CD4-positive, alpha-beta T cell (primary cell): ENCODE results near the gene IL2RG. TPM values are rescaled to one million over a fixed set of nuclear protein-coding genes. Genes with fewer than 3 reads are reported as not detected.

Experiments used
- ATAC-seq: fragments of 200-7000 bp; cut with Tn5 transposase; one replicate; pipeline ENCODE4 v1.10.0; 2022; ENCODE audit warnings: mild to moderate bottlenecking; ENCODE audit not compliant: poor library complexity
- CTCF ChIA-PET: fragments of 350-600 bp; sonication (Branson Sonifier 250); formaldehyde crosslinking; loops from one replicate; lab custom pipeline; 2021; ENCODE audit warnings: antibody characterized with exemption, inconsistent platforms; lab: Charles Lee
- POLR2A ChIA-PET: fragments of 350-600 bp; sonication (Branson Sonifier 250); formaldehyde crosslinking; loops from one replicate; lab custom pipeline; 2021; ENCODE audit warnings: antibody characterized with exemption, inconsistent platforms; lab: Charles Lee
- DNase-seq, 14 experiments: peaks; one replicate each; pipeline ENCODE4 v3.0.0-alpha.2; 2013 to 2020; ENCODE audit warnings: mixed read lengths in 2 of 14
- H3K27ac ChIP-seq, 2 donors: one replicate each; pipeline versions ENCODE4 v1.5.1 to v1.7.0; 2013; ENCODE audit warnings: low read length in 2 of 2, low read depth in 1 of 2, mild to moderate bottlenecking in 1 of 2
- H3K27me3 ChIP-seq, 2 experiments: 1 replicate in 1 of 2; 2 replicates in 1 of 2; pipeline versions ENCODE4 v1.6.1 to v1.7.0; 2013; ENCODE audit warnings: low read length in 2 of 2, control low read depth in 1 of 2, mild to moderate bottlenecking in 1 of 2, moderate library complexity in 1 of 2; ENCODE audit not compliant: insufficient read depth in 2 of 2, control insufficient read depth in 1 of 2
- H3K36me3 ChIP-seq: one replicate; pipeline ENCODE4 v1.6.1; 2013; ENCODE audit warnings: low read length, control low read depth; ENCODE audit not compliant: insufficient read depth
- H3K4me1 ChIP-seq: one replicate; pipeline ENCODE4 v1.6.1; 2013; ENCODE audit warnings: low read length, control low read depth; ENCODE audit not compliant: insufficient read depth
- H3K4me3 ChIP-seq: one replicate; pipeline ENCODE4 v1.5.1; 2013; ENCODE audit warnings: mild to moderate bottlenecking, low read length, moderate library complexity
- H3K9me3 ChIP-seq, 2 experiments: 1 replicate in 1 of 2; 2 replicates in 1 of 2; pipeline versions ENCODE4 v1.6.1 to v1.7.0; 2013; ENCODE audit warnings: low read length in 2 of 2, mild to moderate bottlenecking in 2 of 2, control low read depth in 1 of 2, moderate library complexity in 1 of 2; ENCODE audit not compliant: control insufficient read depth in 1 of 2, insufficient read depth in 1 of 2
- H3K27ac Mint-ChIP-seq: one replicate; pipeline ENCODE4 v1.8.0; 2020; ENCODE audit warnings: mixed read lengths
- H3K27me3 Mint-ChIP-seq: one replicate; pipeline ENCODE4 v1.8.0; 2021; ENCODE audit warnings: mixed read lengths
- H3K36me3 Mint-ChIP-seq: one replicate; pipeline ENCODE4 v1.8.0; 2021; ENCODE audit warnings: low read depth, mixed read lengths
- H3K4me1 Mint-ChIP-seq: one replicate; pipeline ENCODE4 v1.8.0; 2021; ENCODE audit warnings: low read depth, mixed read lengths
- H3K4me3 Mint-ChIP-seq: one replicate; pipeline ENCODE4 v1.8.0; 2020; ENCODE audit warnings: mild to moderate bottlenecking, mixed read lengths
- H3K9me3 Mint-ChIP-seq: one replicate; pipeline ENCODE4 v1.8.0; 2020; ENCODE audit warnings: mixed read lengths
- CTCF ChIP-seq: fragments of 200-600 bp; IDR thresholded peaks from one replicate; pipeline ENCODE4 v1.8.0; 2022; ENCODE audit warnings: antibody characterized with exemption, mild to moderate bottlenecking
- intact Hi-C, 2 experiments: fragments of 100-400 bp; cut with DNase I in 1 of 2; cut with micrococcal nuclease in 1 of 2; formaldehyde crosslinking; loops; one replicate each; pipeline versions ENCODE4 v1.15.1 to v1.9.0; 2023 to 2025; cut with DNase I, micrococcal nuclease
- total RNA-seq, 174 experiments: library from RNA in 2 of 174; stranded (reverse) in 2 of 174; gene quantifications; one replicate each; pipeline ENCODE4 v1.2.3 and lab custom pipeline; 2021 to 2026

The IL2RG gene
- total RNA-seq, 2 experiments from 2014 or later: 213 to 225 TPM

- peaks cover 11% of the 10 kb centered on the region for H3K4me1 Mint-ChIP-seq
- Histone ChIP-seq H3K36me3 (peaks cover 9% of the 10 kb centered on the region), H3K4me3 (no peak overlapping the region), H3K9me3 (no peaks in the 10 kb centered on the region), H3K27ac (no peak overlapping the region), H3K4me1 (peaks cover 7% of the 10 kb centered on the region), H3K27me3 (no peaks in the 10 kb centered on the region)
- no peak for ATAC-seq
- no peak for DNase-seq
- no peaks in the 10 kb centered on the region for H3K27me3 Mint-ChIP-seq
- H3K36me3 Mint-ChIP-seq: peaks cover 13% of the 10 kb centered on the region
- no peak overlapping the region for H3K27ac Mint-ChIP-seq
- no peak overlapping the region for H3K4me3 Mint-ChIP-seq
- intact Hi-C loops: no loop called here
- TF ChIP-seq CTCF: no peak
- ChIA-PET POLR2A (interaction anchor here (0.6 kb wide), 1 partner anchor 11 kb away, joined by 3 read pairs; no protein-coding TSS in a partner anchor), CTCF (no interaction called here)
- no peaks in the 10 kb centered on the region for H3K9me3 Mint-ChIP-seq
Measured at GRCh38 chrX:71158603-71159002, 47.2 kb upstream of the IL2RG start.

GRCh38 chrX:71154641-71155040 lies 43.3 kb upstream of the IL2RG start:
- H3K9me3 Mint-ChIP-seq: no peaks in the 10 kb centered on the region
- no peaks in the 10 kb centered on the region for H3K9me3 ChIP-seq
- intact Hi-C loops: no loop called here
- peaks cover 5% of the 10 kb centered on the region for H3K4me1 ChIP-seq
- no peak overlapping the region for H3K27ac Mint-ChIP-seq
- no peak for TF ChIP-seq CTCF
- no peak for DNase-seq
- POLR2A ChIA-PET: no interaction called here
- H3K4me3 Mint-ChIP-seq: no peak overlapping the region
- peaks cover 2% of the 10 kb centered on the region for H3K36me3 ChIP-seq
- H3K27ac ChIP-seq: no peak overlapping the region
- H3K36me3 Mint-ChIP-seq: peaks cover 13% of the 10 kb centered on the region
- H3K4me3 ChIP-seq: no peak overlapping the region
- CTCF ChIA-PET: no interaction called here
- ATAC-seq: no peak
- peaks cover 11% of the 10 kb centered on the region for H3K4me1 Mint-ChIP-seq
- H3K27me3 Mint-ChIP-seq: no peaks in the 10 kb centered on the region
- no peaks in the 10 kb centered on the region for H3K27me3 ChIP-seq

DNA sequence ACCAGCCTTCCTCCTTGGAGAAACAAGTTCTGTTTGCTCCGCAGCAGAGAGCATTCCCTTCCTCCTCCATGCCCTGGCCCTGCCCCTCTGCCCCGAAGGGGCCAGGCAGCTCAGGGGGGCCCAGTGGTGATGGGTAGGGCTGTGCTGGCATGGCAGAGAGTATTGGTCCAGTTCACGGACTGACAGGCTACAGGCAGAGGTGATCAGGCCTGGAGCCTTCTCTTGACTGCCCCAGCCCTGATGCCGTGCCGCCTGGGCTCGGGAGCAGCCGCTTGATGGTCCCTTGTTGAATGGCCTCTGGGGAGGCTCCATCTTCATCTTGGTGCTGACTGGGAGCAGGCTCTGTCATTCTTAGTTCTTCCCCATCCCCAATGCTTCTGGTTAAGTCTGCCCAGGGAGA lies 42.8 kb upstream of the IL2RG start:
- intact Hi-C loops: no loop called here
- CTCF ChIA-PET: no interaction called here
- Mint-ChIP-seq H3K4me1 (peaks cover 7% of the 10 kb centered on the region), H3K36me3 (peaks cover 10% of the 10 kb centered on the region), H3K9me3 (no peaks in the 10 kb centered on the region), H3K27me3 (no peaks in the 10 kb centered on the region), H3K27ac (no peak overlapping the region), H3K4me3 (no peak overlapping the region)
- no peak for ATAC-seq
- no peak for DNase-seq
- Histone ChIP-seq H3K9me3 (no peaks in the 10 kb centered on the region), H3K27me3 (no peaks in the 10 kb centered on the region), H3K4me1 (peaks cover under 1% of the 10 kb centered on the region), H3K4me3 (no peak overlapping the region), H3K36me3 (peaks cover 2% of the 10 kb centered on the region), H3K27ac (no peak overlapping the region)
- no peak for TF ChIP-seq CTCF
- POLR2A ChIA-PET: no interaction called here
